SK-N-SH (cell line): ENCODE data around the gene TDRD9. TPM values are rescaled to one million over a fixed set of nuclear protein-coding genes. Genes with fewer than 3 reads are reported as not detected.
"Not testable (repeated sequence)": the region's sequence is repeated elsewhere in the genome, so short reads cannot be mapped to it uniquely, and the experiment has no call there.

Source experiments
- CTCF ChIA-PET: fragments of 300-600, 350-600 bp; formaldehyde crosslinking; extraction: SDS; loops from one replicate; lab custom pipeline; 2021; lab: Yijun Ruan, JAX
- POLR2A ChIA-PET: fragments of 350-600 bp; sonication (Branson Sonifier 250); formaldehyde crosslinking; extraction: SDS; loops from one replicate; lab custom pipeline; 2020; ENCODE audit warnings: antibody characterized with exemption, inconsistent platforms; lab: Yijun Ruan, JAX
- DNase-seq: peaks from one replicate; pipeline ENCODE4 v3.0.0; 2012
- H2AFZ ChIP-seq: fragments of 200-600 bp; sonication (generic); 2 replicates; pipeline ENCODE4 v1.8.1; 2016; ENCODE audit warnings: antibody characterized with exemption, mild to moderate bottlenecking, low read depth
- H3F3A ChIP-seq: fragments of 200-600 bp; sonication (generic); replicated peaks from 2 replicates; pipeline ENCODE3; 2016; ENCODE audit warnings: antibody characterized with exemption, mild to moderate bottlenecking; ENCODE audit not compliant: insufficient read depth
- H3K27ac ChIP-seq, 2 experiments: fragments of 200-500 bp in 1 of 2; fragments of 200-600 bp in 1 of 2; sonication (Bioruptor generic) in 1 of 2; sonication (generic), shearing (Covaris generic) in 1 of 2; 2 replicates each; pipeline versions ENCODE4 v1.5.1 to v1.6.1; 2014 to 2016; ENCODE audit warnings: low read depth in 2 of 2, inconsistent platforms in 1 of 2, low read length in 1 of 2, mild to moderate bottlenecking in 1 of 2, mixed read lengths in 1 of 2
- H3K27me3 ChIP-seq: fragments of 200-600 bp; sonication (generic), shearing (Covaris generic); 2 replicates; pipeline ENCODE4 v1.6.1; 2016; ENCODE audit warnings: mixed run types; ENCODE audit not compliant: insufficient read depth
- H3K36me3 ChIP-seq, 2 experiments: fragments of 200-500 bp in 1 of 2; fragments of 200-600 bp in 1 of 2; sonication (Bioruptor generic) in 1 of 2; sonication (generic) in 1 of 2; replicated peaks in 1 of 2; 2 replicates each; pipeline versions ENCODE3 to v1.5.1; 2014 to 2016; ENCODE audit warnings: low read length in 1 of 2, mild to moderate bottlenecking in 1 of 2; ENCODE audit not compliant: insufficient read depth in 2 of 2, control insufficient read depth in 1 of 2
- H3K4me1 ChIP-seq, 2 experiments: fragments of 200-500 bp in 1 of 2; fragments of 200-600 bp in 1 of 2; sonication (Bioruptor generic) in 1 of 2; sonication (generic), shearing (Covaris generic) in 1 of 2; 2 replicates each; pipeline versions ENCODE4 v1.5.1 to v1.6.1; 2014 to 2016; ENCODE audit warnings: low read depth in 1 of 2, low read length in 1 of 2, mixed run types in 1 of 2; ENCODE audit not compliant: insufficient read depth in 2 of 2, control insufficient read depth in 1 of 2
- H3K4me2 ChIP-seq: fragments of 200-600 bp; sonication (generic), shearing (Covaris generic); 2 replicates; pipeline ENCODE4 v1.6.1; 2017; ENCODE audit warnings: mixed run types
- H3K4me3 ChIP-seq, 2 experiments: fragments of 200-500 bp in 1 of 2; fragments of 200-600 bp in 1 of 2; sonication (Bioruptor generic) in 1 of 2; sonication (generic), shearing (Covaris generic) in 1 of 2; 2 replicates each; pipeline versions ENCODE4 v1.5.1 to v1.8.1; 2014 to 2016; ENCODE audit warnings: low read depth in 2 of 2, inconsistent platforms in 1 of 2, low read length in 1 of 2, mild to moderate bottlenecking in 1 of 2, mixed read lengths in 1 of 2, moderate library complexity in 1 of 2
- H3K79me2 ChIP-seq: fragments of 200-600 bp; sonication (generic); 2 replicates; pipeline ENCODE4 v1.8.1; 2017; ENCODE audit warnings: mild to moderate bottlenecking; ENCODE audit not compliant: insufficient read depth
- H3K9ac ChIP-seq: fragments of 200-600 bp; sonication (generic); 2 replicates; pipeline ENCODE4 v1.6.1; 2017; ENCODE audit warnings: mixed run types
- H3K9me2 ChIP-seq: fragments of 200-600 bp; sonication (generic); 2 replicates; pipeline ENCODE4 v1.6.1; 2017; ENCODE audit warnings: mixed run types
- H3K9me3 ChIP-seq: fragments of 200-600 bp; sonication (generic); 2 replicates; pipeline ENCODE4 v1.6.1; 2017; ENCODE audit warnings: mixed run types, mild to moderate bottlenecking, moderate library complexity
- H4K20me1 ChIP-seq: fragments of 200-600 bp; sonication (generic); 2 replicates; pipeline ENCODE4 v1.6.1; 2017; ENCODE audit warnings: mild to moderate bottlenecking, mixed run types; ENCODE audit not compliant: insufficient read depth
- CHD2 ChIP-seq: fragments of 150-350 bp; IDR thresholded peaks from 2 replicates; pipeline ENCODE4 v1.6.1; 2018; ENCODE audit warnings: low read length; ENCODE audit not compliant: partially characterized antibody
- EP300 ChIP-seq, 2 experiments: IDR thresholded peaks; 2 replicates each; pipeline versions ENCODE4 v1.4.0 to v1.6.1; 2012; ENCODE audit warnings: borderline replicate concordance in 1 of 2, low read depth in 1 of 2, low read length in 1 of 2
- EZH2phosphoT487 ChIP-seq: fragments of 200-600 bp; sonication (generic); IDR thresholded peaks from 2 replicates; pipeline ENCODE4 v1.6.1; 2017; ENCODE audit warnings: low read depth, mixed run types, mild to moderate bottlenecking, antibody characterized with exemption, moderate library complexity, borderline replicate concordance
- FOXM1 ChIP-seq: IDR thresholded peaks from 2 replicates; pipeline ENCODE4 v1.4.0; 2012; ENCODE audit warnings: low read depth, mild to moderate bottlenecking
- JUND ChIP-seq: IDR thresholded peaks from 2 replicates; pipeline ENCODE4 v1.4.0; 2012
- NFIC ChIP-seq: IDR thresholded peaks from 2 replicates; pipeline ENCODE4 v1.4.0; 2012; ENCODE audit warnings: borderline replicate concordance
- RAD21 ChIP-seq: IDR thresholded peaks from 2 replicates; pipeline ENCODE4 v1.6.1; 2012; ENCODE audit warnings: mild to moderate bottlenecking, low read length
- RCOR1 ChIP-seq: fragments of 150-350 bp; IDR thresholded peaks from 2 replicates; pipeline ENCODE4 v1.6.1; 2017; ENCODE audit warnings: antibody characterized with exemption, low read length
- RFX5 ChIP-seq: IDR thresholded peaks from 2 replicates; pipeline ENCODE4 v1.6.1; 2012; ENCODE audit warnings: mild to moderate bottlenecking, improper control_type of control experiment, low read length
- SIN3A ChIP-seq: IDR thresholded peaks from 2 replicates; pipeline ENCODE4 v1.6.1; 2012; ENCODE audit warnings: low read depth, mild to moderate bottlenecking, low read length, moderate library complexity, borderline replicate concordance
- SMC3 ChIP-seq: IDR thresholded peaks from 2 replicates; pipeline ENCODE4 v1.6.1; 2012; ENCODE audit warnings: low read depth, low read length, improper control_type of control experiment
- TAF1 ChIP-seq: IDR thresholded peaks from 2 replicates; pipeline ENCODE4 v1.6.1; 2012; ENCODE audit warnings: low read depth, mild to moderate bottlenecking, low read length, moderate library complexity, borderline replicate concordance
- TEAD4 ChIP-seq: IDR thresholded peaks from 2 replicates; pipeline ENCODE4 v1.4.0; 2012; ENCODE audit warnings: mild to moderate bottlenecking, borderline replicate concordance; ENCODE audit not compliant: insufficient read depth
- YY1 ChIP-seq: IDR thresholded peaks from 2 replicates; pipeline ENCODE4 v1.4.0; 2012; ENCODE audit warnings: low read depth, mild to moderate bottlenecking
- ZBTB33 ChIP-seq: IDR thresholded peaks from 2 replicates; pipeline ENCODE4 v1.4.0; 2012; ENCODE audit warnings: low read depth, borderline replicate concordance
- WGBS: methylation state at CpG from one replicate; pipeline ENCODE4 v1.1.6; 2017; ENCODE audit warnings: low lambda C conversion rate; 5-methylcytosine and 5-hydroxymethylcytosine counted together
- polyA plus RNA-seq, 3 experiments: library from polyadenylated mRNA; depleted of rRNA; stranded (reverse); fragments of >200 nt; gene quantifications; 2 replicates each; pipeline ENCODE4 v1.2.3, GENCODE V29; 2012
- TF ChIP-seq, protein P1 (sequence below): IDR thresholded peaks from 2 replicates; pipeline ENCODE4; 2012
- TF ChIP-seq, protein P2 (sequence below): fragments of 150-350 bp; IDR thresholded peaks from 2 replicates; pipeline ENCODE4 v1.6.1; 2017; ENCODE audit warnings: antibody characterized with exemption, low read length, low read depth, borderline replicate concordance
- TF ChIP-seq, protein P3 (sequence below): IDR thresholded peaks from 2 replicates; pipeline ENCODE4 v1.4.0; 2012; ENCODE audit warnings: low read depth

TDRD9 gene
- polyA plus RNA-seq, 1 of the 3 experiments (the other 2 are of a cell fraction) = not detected

- Histone ChIP-seq H3F3A (no peaks in the 10 kb centered on the region), H3K9me2 (no peaks in the 10 kb centered on the region), H3K27me3 (no peaks in the 10 kb centered on the region), H3K9me3 (no peaks in the 10 kb centered on the region), H3K4me3 (no peak overlapping the region), H3K36me3 (no peaks in the 10 kb centered on the region), H3K9ac (no peak overlapping the region), H3K4me2 (no peak overlapping the region), H3K79me2 (no peaks in the 10 kb centered on the region), H2AFZ (no peak overlapping the region), H3K27ac (no peak overlapping the region), H3K4me1 (peaks cover 0 to 24% of the 10 kb centered on the region in 2 experiments; a peak in 1 of 4 replicates), H4K20me1 (no peaks in the 10 kb centered on the region)
- ChIA-PET POLR2A (no interaction called here), CTCF (interaction anchor here (0.6 to 1.8 kb wide), 4 partner anchors 13 to 293 kb away, joined by 3 to 9 read pairs (median 3); no protein-coding TSS in a partner anchor)
- no peak for TF ChIP-seq TEAD4
- WGBS = 90% methylated on average over 2 of the region's 6 CpGs
- no peak for DNase-seq
These were observed 41.1 kb upstream of the TDRD9 start for GRCh38 chr14:103887170-103887501.

GRCh38 chr14:103887557-103888115, 40.6 kb upstream of the TDRD9 start:
- TF ChIP-seq RFX5 (no peak), TEAD4 (no peak), JUND (no peak), SIN3A (no peak), ZBTB33 (no peak), TAF1 (no peak), FOXM1 (no peak), EZH2phosphoT487 (no peak), RCOR1 (no peak), RAD21 (no peak), EP300 (IDR thresholded peaks at IDR 0.05; ENCODE audit: borderline replicate concordance in 1 of 2, low read depth in 1 of 2, low read length in 1 of 2) (no peak), NFIC (no peak), YY1 (no peak), CHD2 (no peak), SMC3 (no peak)
- TF ChIP-seq, protein P1, sequence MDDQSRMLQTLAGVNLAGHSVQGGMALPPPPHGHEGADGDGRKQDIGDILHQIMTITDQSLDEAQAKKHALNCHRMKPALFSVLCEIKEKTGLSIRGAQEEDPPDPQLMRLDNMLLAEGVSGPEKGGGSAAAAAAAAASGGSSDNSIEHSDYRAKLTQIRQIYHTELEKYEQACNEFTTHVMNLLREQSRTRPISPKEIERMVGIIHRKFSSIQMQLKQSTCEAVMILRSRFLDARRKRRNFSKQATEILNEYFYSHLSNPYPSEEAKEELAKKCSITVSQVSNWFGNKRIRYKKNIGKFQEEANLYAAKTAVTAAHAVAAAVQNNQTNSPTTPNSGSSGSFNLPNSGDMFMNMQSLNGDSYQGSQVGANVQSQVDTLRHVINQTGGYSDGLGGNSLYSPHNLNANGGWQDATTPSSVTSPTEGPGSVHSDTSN = no peak
- TF ChIP-seq, protein P2, sequence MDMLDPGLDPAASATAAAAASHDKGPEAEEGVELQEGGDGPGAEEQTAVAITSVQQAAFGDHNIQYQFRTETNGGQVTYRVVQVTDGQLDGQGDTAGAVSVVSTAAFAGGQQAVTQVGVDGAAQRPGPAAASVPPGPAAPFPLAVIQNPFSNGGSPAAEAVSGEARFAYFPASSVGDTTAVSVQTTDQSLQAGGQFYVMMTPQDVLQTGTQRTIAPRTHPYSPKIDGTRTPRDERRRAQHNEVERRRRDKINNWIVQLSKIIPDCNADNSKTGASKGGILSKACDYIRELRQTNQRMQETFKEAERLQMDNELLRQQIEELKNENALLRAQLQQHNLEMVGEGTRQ = no peak
- TF ChIP-seq, protein P3, sequence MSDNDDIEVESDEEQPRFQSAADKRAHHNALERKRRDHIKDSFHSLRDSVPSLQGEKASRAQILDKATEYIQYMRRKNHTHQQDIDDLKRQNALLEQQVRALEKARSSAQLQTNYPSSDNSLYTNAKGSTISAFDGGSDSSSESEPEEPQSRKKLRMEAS = no peak
- H2AFZ ChIP-seq = no peak overlapping the region
- ChIA-PET CTCF (interaction anchor here (0.6 to 1.8 kb wide), 4 partner anchors 13 to 294 kb away, joined by 3 to 9 read pairs (median 3); no protein-coding TSS in a partner anchor), POLR2A (no interaction called here)
- H3K9me3 ChIP-seq = no peaks in the 10 kb centered on the region
- H3K9me2 ChIP-seq = no peaks in the 10 kb centered on the region
- no peaks in the 10 kb centered on the region for H4K20me1 ChIP-seq
- H3K27me3 ChIP-seq = no peaks in the 10 kb centered on the region
- no peak overlapping the region for H3K9ac ChIP-seq
- WGBS = 98% methylated on average over 9 of the region's 10 CpGs
- no peak overlapping the region for H3K4me2 ChIP-seq
- no peak overlapping the region for H3K4me3 ChIP-seq
- H3K36me3 ChIP-seq = no peaks in the 10 kb centered on the region
- DNase-seq = no peak
- no peak overlapping the region for H3K27ac ChIP-seq
- peaks cover 0 to 19% of the 10 kb centered on the region in 2 experiments; a peak in 1 of 4 replicates for H3K4me1 ChIP-seq
- H3F3A ChIP-seq = no peaks in the 10 kb centered on the region
- H3K79me2 ChIP-seq = no peaks in the 10 kb centered on the region

DNA sequence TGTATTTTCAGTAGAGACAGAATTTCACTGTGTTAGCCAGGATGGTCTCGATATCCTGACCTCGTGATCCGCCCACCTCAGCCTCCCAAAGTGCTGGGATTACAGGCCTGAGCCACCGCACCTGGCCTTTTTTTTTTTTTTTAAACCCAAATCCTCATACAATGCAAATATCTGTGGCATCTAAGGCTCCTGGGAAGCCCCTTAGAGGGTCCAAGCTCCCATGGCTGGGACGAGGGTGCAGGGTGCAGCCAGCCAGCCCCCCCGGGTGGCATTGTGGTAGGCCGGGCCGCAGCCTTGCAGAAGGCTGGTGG, 39.3 kb upstream of the TDRD9 start:
- 95% methylated on average over 4 of the region's 8 CpGs for WGBS
- H3F3A ChIP-seq, H3K4me1 ChIP-seq, H4K20me1 ChIP-seq, H3K9ac ChIP-seq, H3K27me3 ChIP-seq, H3K36me3 ChIP-seq, H3K9me2 ChIP-seq, DNase-seq, H3K4me2 ChIP-seq, H2AFZ ChIP-seq, H3K27ac ChIP-seq, POLR2A ChIA-PET, H3K79me2 ChIP-seq, H3K4me3 ChIP-seq, H3K9me3 ChIP-seq: not testable (repeated sequence)
- CTCF ChIA-PET = interaction anchor here (0.7 kb wide), 1 partner anchor 45 kb away, joined by 3 read pairs; no protein-coding TSS in a partner anchor
